Endothelial cell of hepatic sinusoid (primary cell): ENCODE results near the gene PRKACA.

Source experiments
- in situ Hi-C: cut with HindIII; loops from 2 replicates; pipeline ENCODE4 v1.10.0; 2017; ENCODE audit warnings: low sequenced_read_pairs

PRKACA gene

GRCh38 chr19:14073925-14074838, 43.4 kb downstream of the PRKACA start:
- in situ Hi-C loops = no loop called here

- in situ Hi-C loops = no loop called here
Observed at GRCh38 chr19:14073261-14073924, 44.2 kb downstream of the PRKACA start.

- in situ Hi-C loops = no loop called here
Observed at GRCh38 chr19:14072535-14073260, 44.9 kb downstream of the PRKACA start, which contains the start of gene MISP3. TSS of gene MISP3 (plus strand) at chr19:14072786. CDS start at chr19:14073310, 524 bp downstream.

GRCh38 chr19:14070268-14071050, 47.1 kb downstream of the PRKACA start:
- in situ Hi-C loops = no loop called here

- in situ Hi-C loops = no loop called here
Observed at GRCh38 chr19:14066134-14066533, 51.4 kb downstream of the PRKACA start.

- in situ Hi-C loops = no loop called here
Observed at GRCh38 chr19:14063105-14063504, 54.5 kb downstream of the PRKACA start.

- in situ Hi-C loops = no loop called here
Observed at GRCh38 chr19:14062558-14062855, 55.1 kb downstream of the PRKACA start.

GRCh38 chr19:14061751-14062557, 55.6 kb downstream of the PRKACA start, which contains the start of gene PALM3:
TSS of gene PALM3 (minus strand) at chr19:14062076. CDS start at chr19:14061980, 96 bp downstream.
- in situ Hi-C loops = no loop called here

GRCh38 chr19:14061081-14061749, 56.3 kb downstream of the PRKACA start:
- in situ Hi-C loops = no loop called here

GRCh38 chr19:14059652-14060155, 57.9 kb downstream of the PRKACA start:
- in situ Hi-C loops = no loop called here

- in situ Hi-C loops = no loop called here
Observed at GRCh38 chr19:14059093-14059480, 58.5 kb downstream of the PRKACA start.

- in situ Hi-C loops = no loop called here
Observed at GRCh38 chr19:14058182-14059092, 59.1 kb downstream of the PRKACA start.

GRCh38 chr19:14056741-14057356, 60.7 kb downstream of the PRKACA start:
- in situ Hi-C loops = no loop called here

- in situ Hi-C loops = no loop called here
Observed at GRCh38 chr19:14056069-14056666, 61.4 kb downstream of the PRKACA start.

GRCh38 chr19:14055396-14055795, 62.2 kb downstream of the PRKACA start:
- in situ Hi-C loops = no loop called here

- in situ Hi-C loops = no loop called here
Observed at GRCh38 chr19:14054721-14055120, 62.8 kb downstream of the PRKACA start.

- in situ Hi-C loops = no loop called here
Observed at GRCh38 chr19:14054099-14054498, 63.5 kb downstream of the PRKACA start.
